Liver (tissue), 9 donors: ENCODE measurements around the gene ZBTB38. TPM values are rescaled to one million over a fixed set of nuclear protein-coding genes. Genes with fewer than 3 reads are reported as not detected.

Experiments used
- DNase-seq: peaks from one replicate; pipeline ENCODE4 v3.0.0-alpha.2; 2017; ENCODE audit warnings: low spot score
- H3K27ac ChIP-seq, 2 donors: one replicate each; pipeline ENCODE4 v1.7.0; 2013; ENCODE audit warnings: inconsistent platforms in 2 of 2, low read length in 2 of 2, control low read depth in 1 of 2, low read depth in 1 of 2, mild to moderate bottlenecking in 1 of 2
- H3K27me3 ChIP-seq, 4 donors: one replicate each; pipeline versions ENCODE4 v1.6.1 to v1.7.0; 2013; ENCODE audit warnings: low read length in 3 of 4, inconsistent platforms in 1 of 4, mild to moderate bottlenecking in 1 of 4, moderate library complexity in 1 of 4; ENCODE audit not compliant: control insufficient read depth in 4 of 4, insufficient read depth in 4 of 4
- H3K36me3 ChIP-seq, 4 donors: one replicate each; pipeline versions ENCODE4 v1.6.1 to v1.7.0; 2013; ENCODE audit warnings: low read length in 3 of 4, mild to moderate bottlenecking in 3 of 4, low read depth in 1 of 4, moderate library complexity in 1 of 4; ENCODE audit not compliant: control insufficient read depth in 4 of 4, insufficient read depth in 3 of 4
- H3K4me1 ChIP-seq, 4 donors: one replicate each; pipeline versions ENCODE4 v1.6.1 to v1.7.0; 2013; ENCODE audit warnings: low read length in 3 of 4, mild to moderate bottlenecking in 3 of 4, moderate library complexity in 1 of 4; ENCODE audit not compliant: control insufficient read depth in 4 of 4, insufficient read depth in 4 of 4
- H3K4me3 ChIP-seq, 3 donors: one replicate each; pipeline versions ENCODE4 v1.6.1 to v1.7.0; 2013; ENCODE audit warnings: low read length in 3 of 3, control low read depth in 1 of 3, low read depth in 1 of 3, mild to moderate bottlenecking in 1 of 3
- H3K9ac ChIP-seq, 2 donors: one replicate each; pipeline ENCODE4 v1.7.0; 2013; ENCODE audit warnings: low read length in 2 of 2, mild to moderate bottlenecking in 2 of 2, moderate library complexity in 2 of 2, control low read depth in 1 of 2, low read depth in 1 of 2
- H3K9me3 ChIP-seq, 4 donors: one replicate each; pipeline versions ENCODE4 v1.6.1 to v1.7.0; 2013; ENCODE audit warnings: low read length in 3 of 4; ENCODE audit not compliant: control insufficient read depth in 4 of 4
- FOXA1 ChIP-seq: IDR thresholded peaks from 2 replicates; pipeline ENCODE4 v1.6.1; 2016; ENCODE audit warnings: antibody characterized with exemption
- FOXA2 ChIP-seq: IDR thresholded peaks from 2 replicates; pipeline ENCODE4 v1.6.1; 2016; ENCODE audit warnings: antibody characterized with exemption
- GABPA ChIP-seq, 2 donors: IDR thresholded peaks in 1 of 2; conservative IDR thresholded peaks in 1 of 2; 2 replicates each; pipeline ENCODE4 v1.6.1; 2016; ENCODE audit warnings: antibody characterized with exemption in 2 of 2, mild to moderate bottlenecking in 1 of 2, moderate library complexity in 1 of 2
- HNF4A ChIP-seq, 2 donors: conservative IDR thresholded peaks; 2 replicates each; pipeline ENCODE4 v1.6.1; 2016; ENCODE audit warnings: antibody characterized with exemption in 2 of 2, mild to moderate bottlenecking in 2 of 2
- HNF4G ChIP-seq: IDR thresholded peaks from 2 replicates; pipeline ENCODE4 v1.6.1; 2016; ENCODE audit warnings: antibody characterized with exemption
- NR2F2 ChIP-seq: IDR thresholded peaks from 2 replicates; pipeline ENCODE4 v1.6.1; 2016; ENCODE audit warnings: antibody characterized with exemption
- RAD21 ChIP-seq, 2 donors: IDR thresholded peaks; 2 replicates each; pipeline ENCODE4 v1.6.1; 2016; ENCODE audit warnings: antibody characterized with exemption in 2 of 2, mild to moderate bottlenecking in 2 of 2
- RXRA ChIP-seq, 2 donors: IDR thresholded peaks; 2 replicates each; pipeline ENCODE4 v1.6.1; 2017 to 2018; ENCODE audit warnings: antibody characterized with exemption in 2 of 2, mild to moderate bottlenecking in 1 of 2
- SP1 ChIP-seq: IDR thresholded peaks from 2 replicates; pipeline ENCODE4 v1.6.1; 2018; ENCODE audit warnings: antibody characterized with exemption, mild to moderate bottlenecking
- TAF1 ChIP-seq: conservative IDR thresholded peaks from 2 replicates; pipeline ENCODE4 v1.6.1; 2016; ENCODE audit warnings: antibody characterized with exemption, mild to moderate bottlenecking
- YY1 ChIP-seq: IDR thresholded peaks from 2 replicates; pipeline ENCODE4 v1.6.1; 2016; ENCODE audit warnings: antibody characterized with exemption, mild to moderate bottlenecking
- WGBS: extraction: QIAGEN DNeasy Blood & Tissue Kit; methylation state at CpG from one replicate; pipeline ENCODE4 v1.1.7; 2013; 5-methylcytosine and 5-hydroxymethylcytosine counted together
- polyA plus RNA-seq, 2 donors: library from polyadenylated mRNA; stranded (reverse) in 1 of 2; unstranded in 1 of 2; fragments of 200-250 nt in 1 of 2; fragments of >200 nt in 1 of 2; fragmentation: Nextera tagmentation in 1 of 2; extraction: Ambion mirVana in 1 of 2; gene quantifications; one replicate each; pipeline versions ENCODE4 v1.2.1 to v1.2.3, GENCODE V29; 2013 to 2015
- total RNA-seq, 2 donors: library from RNA; depleted of rRNA; stranded (reverse); fragments of >200 nt; gene quantifications; one replicate each; pipeline ENCODE4 v1.2.3, GENCODE V29; 2014
- TF ChIP-seq, protein P1 (sequence below): IDR thresholded peaks from 2 replicates; pipeline ENCODE4 v1.6.1; 2016; ENCODE audit warnings: antibody characterized with exemption
- TF ChIP-seq, protein P2 (sequence below): IDR thresholded peaks from 2 replicates; pipeline ENCODE4 v1.6.1; 2016; ENCODE audit warnings: antibody characterized with exemption
- TF ChIP-seq, protein P3 (sequence below): fragments of 150-350 bp; IDR thresholded peaks from 2 replicates; pipeline ENCODE4 v1.5.1; 2017; ENCODE audit warnings: improper control_type of control experiment, low read depth, low read length; ENCODE audit not compliant: missing input control
- TF ChIP-seq, protein P4 (sequence below): IDR thresholded peaks from 2 replicates; pipeline ENCODE4 v1.6.1; 2016; ENCODE audit warnings: antibody characterized with exemption
- donor health status: healthy.
- donor health status: healthy.
- donor health status: healthy.
- donor health status: healthy.
- donor health status: healthy.

The ZBTB38 gene
- total and polyA plus RNA-seq, 4 donors, result 9.5 to 57.3 (median 19.5) TPM

DNA sequence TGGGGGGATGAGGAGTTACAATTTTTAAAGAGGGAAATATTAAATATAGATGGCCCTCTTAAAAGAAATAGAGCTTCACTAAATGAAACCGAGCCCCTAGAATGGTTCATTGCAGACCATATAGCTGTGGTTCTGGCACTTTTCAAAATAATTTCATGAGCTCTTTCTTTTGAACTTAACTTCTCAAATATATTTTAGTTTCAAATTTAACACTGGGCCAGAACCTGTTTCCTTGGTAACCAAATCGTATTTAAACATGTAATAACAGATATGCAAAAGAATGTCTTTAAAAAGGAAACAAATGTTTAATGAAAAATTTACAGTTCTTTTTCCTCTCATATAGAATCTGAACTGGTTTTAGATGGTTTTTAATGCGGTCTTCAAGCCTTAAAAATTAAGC, 20.1 kb downstream of the ZBTB38 start (continued):
- TF ChIP-seq, protein P1, sequence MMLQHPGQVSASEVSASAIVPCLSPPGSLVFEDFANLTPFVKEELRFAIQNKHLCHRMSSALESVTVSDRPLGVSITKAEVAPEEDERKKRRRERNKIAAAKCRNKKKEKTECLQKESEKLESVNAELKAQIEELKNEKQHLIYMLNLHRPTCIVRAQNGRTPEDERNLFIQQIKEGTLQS, result no peak
- TF ChIP-seq HNF4G (no peak), FOXA1 (no peak)

DNA sequence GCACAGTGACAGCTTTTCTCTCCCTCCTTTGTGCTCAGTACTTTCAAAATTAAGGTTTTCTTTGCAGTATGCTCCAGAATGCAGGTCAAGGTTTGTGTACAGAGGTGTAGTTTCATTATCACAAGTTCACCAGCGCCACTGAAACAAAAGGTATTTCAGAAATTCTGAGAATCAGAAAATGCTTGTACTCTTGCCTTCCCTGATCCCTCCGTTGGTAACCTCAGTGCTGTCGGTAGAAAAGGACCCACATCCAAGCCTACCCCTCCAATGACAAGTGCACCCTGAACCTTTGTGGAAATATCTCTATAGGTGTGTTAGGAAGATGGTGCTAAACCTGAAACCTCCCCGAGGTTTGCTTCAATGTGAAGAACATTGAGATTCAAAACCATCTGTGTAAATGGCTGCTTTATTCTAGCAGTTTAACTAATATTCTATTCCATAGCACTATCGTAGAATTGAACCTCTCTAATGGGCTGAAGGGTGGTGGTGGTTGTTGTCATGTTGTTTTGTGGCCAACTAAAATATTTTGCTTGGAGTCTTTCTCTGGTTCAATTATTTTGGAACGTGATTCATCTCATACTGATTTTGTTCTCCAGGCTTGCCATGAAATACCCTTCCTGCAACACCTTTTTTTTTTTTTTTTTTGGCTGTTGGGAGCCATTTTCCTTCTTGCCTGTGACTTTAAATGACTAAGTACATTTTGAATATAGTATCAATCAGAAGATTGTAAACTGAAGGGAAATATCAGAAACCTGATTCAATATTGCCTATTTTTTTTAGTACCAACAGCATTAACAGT, 20.7 kb downstream of the ZBTB38 start:
- peaks cover 2 to 10% (median 8%) of the 10 kb centered on the region in 4 donors for H3K4me1 ChIP-seq

DNA sequence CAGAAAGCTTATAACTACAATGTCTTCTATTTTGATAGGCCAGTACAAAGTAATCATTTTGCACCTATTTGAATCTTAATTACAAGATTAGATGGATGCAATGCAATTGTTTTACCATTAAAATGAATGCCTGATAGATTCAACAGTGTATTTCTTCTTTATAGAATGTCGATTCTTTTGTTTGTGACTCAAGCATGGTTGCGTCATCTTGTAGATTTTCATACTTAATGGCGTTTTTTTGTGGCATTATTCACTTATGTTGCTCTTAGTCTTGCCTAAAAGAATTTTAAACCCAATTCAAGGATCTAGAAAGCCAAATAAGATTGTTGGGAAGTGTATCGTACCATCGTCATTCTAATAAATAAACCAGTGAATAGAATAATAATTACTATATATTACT, 21.4 kb downstream of the ZBTB38 start:
- no peak overlapping the region for H3K27ac ChIP-seq
- 96% methylated on average over 5 of the region's 5 CpGs for whole genome bisulfite sequencing
- H3K9ac ChIP-seq, result no peak overlapping the region
- H3K9me3 ChIP-seq, result no peaks in the 10 kb centered on the region
- peaks cover 2 to 10% (median 8%) of the 10 kb centered on the region in 4 donors for H3K4me1 ChIP-seq
- H3K4me3 ChIP-seq, result no peak overlapping the region
- TF ChIP-seq RAD21 (IDR thresholded peaks at IDR 0.05) (no peak), TAF1 (no peak), RXRA (IDR thresholded peaks at IDR 0.05) (no peak), NR2F2 (no peak)
- TF ChIP-seq, protein P2, sequence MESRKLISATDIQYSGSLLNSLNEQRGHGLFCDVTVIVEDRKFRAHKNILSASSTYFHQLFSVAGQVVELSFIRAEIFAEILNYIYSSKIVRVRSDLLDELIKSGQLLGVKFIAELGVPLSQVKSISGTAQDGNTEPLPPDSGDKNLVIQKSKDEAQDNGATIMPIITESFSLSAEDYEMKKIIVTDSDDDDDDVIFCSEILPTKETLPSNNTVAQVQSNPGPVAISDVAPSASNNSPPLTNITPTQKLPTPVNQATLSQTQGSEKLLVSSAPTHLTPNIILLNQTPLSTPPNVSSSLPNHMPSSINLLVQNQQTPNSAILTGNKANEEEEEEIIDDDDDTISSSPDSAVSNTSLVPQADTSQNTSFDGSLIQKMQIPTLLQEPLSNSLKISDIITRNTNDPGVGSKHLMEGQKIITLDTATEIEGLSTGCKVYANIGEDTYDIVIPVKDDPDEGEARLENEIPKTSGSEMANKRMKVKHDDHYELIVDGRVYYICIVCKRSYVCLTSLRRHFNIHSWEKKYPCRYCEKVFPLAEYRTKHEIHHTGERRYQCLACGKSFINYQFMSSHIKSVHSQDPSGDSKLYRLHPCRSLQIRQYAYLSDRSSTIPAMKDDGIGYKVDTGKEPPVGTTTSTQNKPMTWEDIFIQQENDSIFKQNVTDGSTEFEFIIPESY, result no peak
- TF ChIP-seq, protein P3, sequence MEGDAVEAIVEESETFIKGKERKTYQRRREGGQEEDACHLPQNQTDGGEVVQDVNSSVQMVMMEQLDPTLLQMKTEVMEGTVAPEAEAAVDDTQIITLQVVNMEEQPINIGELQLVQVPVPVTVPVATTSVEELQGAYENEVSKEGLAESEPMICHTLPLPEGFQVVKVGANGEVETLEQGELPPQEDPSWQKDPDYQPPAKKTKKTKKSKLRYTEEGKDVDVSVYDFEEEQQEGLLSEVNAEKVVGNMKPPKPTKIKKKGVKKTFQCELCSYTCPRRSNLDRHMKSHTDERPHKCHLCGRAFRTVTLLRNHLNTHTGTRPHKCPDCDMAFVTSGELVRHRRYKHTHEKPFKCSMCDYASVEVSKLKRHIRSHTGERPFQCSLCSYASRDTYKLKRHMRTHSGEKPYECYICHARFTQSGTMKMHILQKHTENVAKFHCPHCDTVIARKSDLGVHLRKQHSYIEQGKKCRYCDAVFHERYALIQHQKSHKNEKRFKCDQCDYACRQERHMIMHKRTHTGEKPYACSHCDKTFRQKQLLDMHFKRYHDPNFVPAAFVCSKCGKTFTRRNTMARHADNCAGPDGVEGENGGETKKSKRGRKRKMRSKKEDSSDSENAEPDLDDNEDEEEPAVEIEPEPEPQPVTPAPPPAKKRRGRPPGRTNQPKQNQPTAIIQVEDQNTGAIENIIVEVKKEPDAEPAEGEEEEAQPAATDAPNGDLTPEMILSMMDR, result no peak
- TF ChIP-seq, protein P1, result no peak
- H3K36me3 ChIP-seq, result no peaks in the 10 kb centered on the region
- H3K27me3 ChIP-seq, result no peaks in the 10 kb centered on the region
- DNase-seq, result no peak

More for the DNA sequence above, 20.7 kb downstream of the ZBTB38 start:
- Histone ChIP-seq H3K27me3 (no peaks in the 10 kb centered on the region), H3K36me3 (no peaks in the 10 kb centered on the region), H3K27ac (peak overlapping the region; percentile 49 to 59), H3K9me3 (no peaks in the 10 kb centered on the region), H3K4me3 (peak overlapping the region; percentile 11 to 71 (median 25)), H3K9ac (peak overlapping the region in 1 of 2 donors; percentile 66)
- no peak for TF ChIP-seq TAF1
- TF ChIP-seq RAD21 (IDR thresholded peaks at IDR 0.05), result no peak
- peak; percentile 32 for TF ChIP-seq SP1
- TF ChIP-seq, protein P2, result no peak
- TF ChIP-seq FOXA1, result no peak
- TF ChIP-seq, protein P4, sequence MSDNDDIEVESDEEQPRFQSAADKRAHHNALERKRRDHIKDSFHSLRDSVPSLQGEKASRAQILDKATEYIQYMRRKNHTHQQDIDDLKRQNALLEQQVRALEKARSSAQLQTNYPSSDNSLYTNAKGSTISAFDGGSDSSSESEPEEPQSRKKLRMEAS, result no peak
- peak; percentile 40 for TF ChIP-seq YY1
- no peak for TF ChIP-seq GABPA (IDR thresholded peaks at IDR 0.05 in 1 of 2, conservative IDR thresholded peaks at IDR 0.05 in 1 of 2)
- TF ChIP-seq, protein P1, result no peak
- TF ChIP-seq RXRA (IDR thresholded peaks at IDR 0.05), result peak in 1 of 2 donors; percentile 32
- peak; percentile 20 to 25 for TF ChIP-seq HNF4A (conservative IDR thresholded peaks at IDR 0.05)
- peak; percentile 30 for TF ChIP-seq FOXA2
- no peak for DNase-seq
- 37% methylated on average over 6 of the region's 6 CpGs for WGBS
